ENCODE measurements around the gene RNGTT. TPM values are rescaled to one million over a fixed set of nuclear protein-coding genes. Genes with fewer than 3 reads are reported as not detected.

Gene RNGTT
- total and polyA plus RNA-seq, 10 of the 15 experiments (the other 5 are each of a cell fraction or from before 2014, with no cell fraction given): 7.7 to 30.4 (median 22.2) TPM

GRCh38 chr6:88705601-88706000 lies 257.8 kb downstream of the RNGTT start (continued):
- TF ChIP-seq ZNF687 (IDR thresholded peaks at IDR 0.05): peak; percentile 63; the same call in 1 of the 2 replicates
- no peak for TF ChIP-seq RELA (IDR thresholded peaks at IDR 0.05; ENCODE audit: borderline replicate concordance, partially characterized antibody)
- TF ChIP-seq POU2F2 (IDR thresholded peaks at IDR 0.05; ENCODE audit: borderline replicate concordance, low read depth, low read length): 0 out of 3 replicates have a peak, but pooled peaks have one; percentile 23
- TF ChIP-seq TCF3 (IDR thresholded peaks at IDR 0.05; ENCODE audit: borderline replicate concordance, insufficient read depth, low read depth, low read length): no peak
- TF ChIP-seq SIX5 (IDR thresholded peaks at IDR 0.05; ENCODE audit: low read depth, low read length, severe bottlenecking): no peak
- 0 out of 2 replicates have a peak, but pooled peaks have one; percentile 29 for TF ChIP-seq CREB1 (IDR thresholded peaks at IDR 0.05; ENCODE audit: low read depth)
- no peak for TF ChIP-seq CHD4 (IDR thresholded peaks at IDR 0.05)
- no peak for TF ChIP-seq PAX5 (IDR thresholded peaks at IDR 0.05; ENCODE audit: borderline replicate concordance, low read depth, low read length)
- no peak for TF ChIP-seq CBX3 (IDR thresholded peaks at IDR 0.05; ENCODE audit: borderline replicate concordance, low read depth)
- no peak for TF ChIP-seq MEF2A (IDR thresholded peaks at IDR 0.05; ENCODE audit: insufficient read depth, low read depth, low read length)
- TF ChIP-seq, protein P1, sequence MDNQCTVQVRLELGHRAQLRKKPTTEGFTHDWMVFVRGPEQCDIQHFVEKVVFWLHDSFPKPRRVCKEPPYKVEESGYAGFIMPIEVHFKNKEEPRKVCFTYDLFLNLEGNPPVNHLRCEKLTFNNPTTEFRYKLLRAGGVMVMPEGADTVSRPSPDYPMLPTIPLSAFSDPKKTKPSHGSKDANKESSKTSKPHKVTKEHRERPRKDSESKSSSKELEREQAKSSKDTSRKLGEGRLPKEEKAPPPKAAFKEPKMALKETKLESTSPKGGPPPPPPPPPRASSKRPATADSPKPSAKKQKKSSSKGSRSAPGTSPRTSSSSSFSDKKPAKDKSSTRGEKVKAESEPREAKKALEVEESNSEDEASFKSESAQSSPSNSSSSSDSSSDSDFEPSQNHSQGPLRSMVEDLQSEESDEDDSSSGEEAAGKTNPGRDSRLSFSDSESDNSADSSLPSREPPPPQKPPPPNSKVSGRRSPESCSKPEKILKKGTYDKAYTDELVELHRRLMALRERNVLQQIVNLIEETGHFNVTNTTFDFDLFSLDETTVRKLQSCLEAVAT (IDR thresholded peaks at IDR 0.05): peak; percentile 56; the same call in 1 of the 2 replicates
- TF ChIP-seq NBN (IDR thresholded peaks at IDR 0.05): peak; percentile 48; the same call in 1 of the 2 replicates
- peak; percentile 78 to 85 for TF ChIP-seq EP300 (IDR thresholded peaks at IDR 0.05; ENCODE audit: borderline replicate concordance in 1 of 2, control insufficient read depth in 1 of 2, low read depth in 2 of 2, low read length in 2 of 2)
- TF ChIP-seq ZNF24 (IDR thresholded peaks at IDR 0.05): peak; percentile 95
- TF ChIP-seq, protein P2, sequence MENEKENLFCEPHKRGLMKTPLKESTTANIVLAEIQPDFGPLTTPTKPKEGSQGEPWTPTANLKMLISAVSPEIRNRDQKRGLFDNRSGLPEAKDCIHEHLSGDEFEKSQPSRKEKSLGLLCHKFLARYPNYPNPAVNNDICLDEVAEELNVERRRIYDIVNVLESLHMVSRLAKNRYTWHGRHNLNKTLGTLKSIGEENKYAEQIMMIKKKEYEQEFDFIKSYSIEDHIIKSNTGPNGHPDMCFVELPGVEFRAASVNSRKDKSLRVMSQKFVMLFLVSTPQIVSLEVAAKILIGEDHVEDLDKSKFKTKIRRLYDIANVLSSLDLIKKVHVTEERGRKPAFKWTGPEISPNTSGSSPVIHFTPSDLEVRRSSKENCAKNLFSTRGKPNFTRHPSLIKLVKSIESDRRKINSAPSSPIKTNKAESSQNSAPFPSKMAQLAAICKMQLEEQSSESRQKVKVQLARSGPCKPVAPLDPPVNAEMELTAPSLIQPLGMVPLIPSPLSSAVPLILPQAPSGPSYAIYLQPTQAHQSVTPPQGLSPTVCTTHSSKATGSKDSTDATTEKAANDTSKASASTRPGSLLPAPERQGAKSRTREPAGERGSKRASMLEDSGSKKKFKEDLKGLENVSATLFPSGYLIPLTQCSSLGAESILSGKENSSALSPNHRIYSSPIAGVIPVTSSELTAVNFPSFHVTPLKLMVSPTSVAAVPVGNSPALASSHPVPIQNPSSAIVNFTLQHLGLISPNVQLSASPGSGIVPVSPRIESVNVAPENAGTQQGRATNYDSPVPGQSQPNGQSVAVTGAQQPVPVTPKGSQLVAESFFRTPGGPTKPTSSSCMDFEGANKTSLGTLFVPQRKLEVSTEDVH (IDR thresholded peaks at IDR 0.05; ENCODE audit: low read depth, partially characterized antibody): peak; percentile 38
- no peak for TF ChIP-seq HDAC2 (IDR thresholded peaks at IDR 0.05)
